ENCODE measurements around the gene ZFP36L2. TPM values are rescaled to one million over a fixed set of nuclear protein-coding genes. Genes with fewer than 3 reads are reported as not detected.

Gene ZFP36L2
- total RNA-seq, 5 donors from 2014 or later (not counting 1 experiment from before 2014, with no cell fraction given), result 329 to 974 (median 377) TPM

- Mint-ChIP-seq H3K27me3 (no peaks in the 10 kb centered on the region), H3K9me3 (no peaks in the 10 kb centered on the region), H3K4me1 (peaks cover 77 to 81% (median 80%) of the 10 kb centered on the region in 3 donors), H3K27ac (peak overlapping the region; percentile 97), H3K36me3 (peaks cover 5% of the 10 kb centered on the region), H3K4me3 (peak overlapping the region; percentile 17 to 77 (median 41))
- Histone ChIP-seq H3K27me3 (replicated peaks in 1 of 2; ENCODE audit: control insufficient read depth in 2 of 2, extremely low read depth in 1 of 2, insufficient read depth in 2 of 2, low read length in 1 of 2) (no peaks in the 10 kb centered on the region), H3K36me3 (ENCODE audit: control insufficient read depth in 2 of 2, extremely low read depth in 1 of 2, insufficient read depth in 1 of 2, low read length in 1 of 2) (no peaks in the 10 kb centered on the region), H3K4me1 (ENCODE audit: control insufficient read depth in 1 of 2, extremely low read depth in 1 of 2, insufficient read depth in 2 of 2, low read length in 2 of 2) (peaks cover 30 to 73% of the 10 kb centered on the region in 2 experiments), H3K27ac (ENCODE audit: low read length) (peak overlapping the region; percentile 100), H3K4me3 (ENCODE audit: control insufficient read depth in 1 of 2, extremely low read depth in 1 of 2, low read length in 1 of 2) (no peak overlapping the region), H3K9me3 (no peaks in the 10 kb centered on the region)
- no peak for ATAC-seq (replicated peaks in 1 of 4)
- DNase-seq, result no peak
- WGBS (ENCODE audit: insufficient coverage), result 77% methylated on average over 4 of the region's 7 CpGs
- ChIA-PET POLR2A (interaction anchor here (0.7 to 0.9 kb wide), 2 partner anchors 14 to 48 kb away, joined by 3 to 4 read pairs; partner anchors contain the start of gene ZFP36L2 (in 1 of the 2)), CTCF (interaction anchor here (0.8 to 1.3 kb wide), 3 partner anchors 14 to 46 kb away, joined by 3 read pairs; no protein-coding TSS in a partner anchor)
Measured at GRCh38 chr2:43178055-43178598, 48.3 kb downstream of the ZFP36L2 start.

GRCh38 chr2:43176449-43176848 is 50.0 kb downstream of the ZFP36L2 start:
- ATAC-seq (replicated peaks in 1 of 4) (no peak), DNase-seq (no peak)
- Mint-ChIP-seq H3K4me1 (peaks cover 87 to 89% (median 87%) of the 10 kb centered on the region in 3 donors), H3K27me3 (no peaks in the 10 kb centered on the region), H3K36me3 (peaks cover 3% of the 10 kb centered on the region), H3K27ac (peak overlapping the region; percentile 97), H3K4me3 (peak overlapping the region in 2 of 3 donors; percentile 6 to 77), H3K9me3 (no peaks in the 10 kb centered on the region)
- no peaks in the 10 kb centered on the region for H3K27me3 ChIP-seq (replicated peaks in 1 of 2; ENCODE audit: control insufficient read depth in 2 of 2, extremely low read depth in 1 of 2, insufficient read depth in 2 of 2, low read length in 1 of 2)
- no peaks in the 10 kb centered on the region for H3K9me3 ChIP-seq
- peaks cover 34 to 89% of the 10 kb centered on the region in 2 experiments for H3K4me1 ChIP-seq (ENCODE audit: control insufficient read depth in 1 of 2, extremely low read depth in 1 of 2, insufficient read depth in 2 of 2, low read length in 2 of 2)
- no peak overlapping the region for H3K4me3 ChIP-seq (ENCODE audit: control insufficient read depth in 1 of 2, extremely low read depth in 1 of 2, low read length in 1 of 2)
- H3K27ac ChIP-seq (ENCODE audit: low read length), result peak overlapping the region; percentile 100
- POLR2A ChIA-PET, result interaction anchor here (0.6 to 1.3 kb wide), 6 partner anchors 11 to 163 kb away, joined by 3 to 5 read pairs (median 4); no protein-coding TSS in a partner anchor
- no CpG with 5 or more reads among the region's 1 CpG for WGBS (ENCODE audit: insufficient coverage)
- no peaks in the 10 kb centered on the region for H3K36me3 ChIP-seq (ENCODE audit: control insufficient read depth in 2 of 2, extremely low read depth in 1 of 2, insufficient read depth in 1 of 2, low read length in 1 of 2)
- CTCF ChIA-PET, result interaction anchor here in 1 of 2 donors (0.6 to 1.2 kb wide), 4 partner anchors 15 to 44 kb away, joined by 3 to 16 read pairs (median 7); no protein-coding TSS in a partner anchor

DNA sequence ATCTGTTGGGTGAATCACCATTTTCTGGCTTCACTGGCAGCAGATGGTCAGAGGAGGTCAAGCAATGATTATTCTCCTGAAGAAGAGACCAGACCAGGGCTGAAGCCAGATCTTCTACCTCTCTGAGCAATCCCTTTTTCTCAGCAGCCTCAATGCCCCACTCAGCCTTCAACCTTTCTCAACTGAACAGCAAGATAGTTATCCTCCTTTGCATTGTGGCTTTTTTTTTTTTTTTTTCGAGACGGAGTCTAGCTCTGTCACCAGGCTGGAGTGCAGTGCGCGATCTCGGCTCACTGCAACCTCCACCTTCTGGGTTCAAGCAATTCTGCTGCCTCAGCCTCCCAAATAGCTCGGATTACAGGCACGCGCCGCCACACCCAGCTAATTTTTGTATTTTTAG is 50.5 kb downstream of the ZFP36L2 start:
- Histone ChIP-seq H3K9me3 (no peaks in the 10 kb centered on the region), H3K4me1 (ENCODE audit: control insufficient read depth in 1 of 2, extremely low read depth in 1 of 2, insufficient read depth in 2 of 2, low read length in 2 of 2) (peaks cover 39 to 93% of the 10 kb centered on the region in 2 experiments), H3K27ac (ENCODE audit: low read length) (peak overlapping the region; percentile 100), H3K36me3 (ENCODE audit: control insufficient read depth in 2 of 2, extremely low read depth in 1 of 2, insufficient read depth in 1 of 2, low read length in 1 of 2) (no peaks in the 10 kb centered on the region), H3K4me3 (ENCODE audit: control insufficient read depth in 1 of 2, extremely low read depth in 1 of 2, low read length in 1 of 2) (peak overlapping the region in 1 of 2 donors; percentile 2), H3K27me3 (replicated peaks in 1 of 2; ENCODE audit: control insufficient read depth in 2 of 2, extremely low read depth in 1 of 2, insufficient read depth in 2 of 2, low read length in 1 of 2) (no peaks in the 10 kb centered on the region)
- peak overlapping the region in 2 of 3 donors; percentile 31 to 77 for H3K4me3 Mint-ChIP-seq
- POLR2A ChIA-PET, result interaction anchor here (0.6 to 2.1 kb wide), 12 partner anchors 19 to 163 kb away, joined by 3 to 19 read pairs (median 5); no protein-coding TSS in a partner anchor
- WGBS (ENCODE audit: insufficient coverage), result 77% methylated on average over 7 of the region's 9 CpGs
- H3K9me3 Mint-ChIP-seq, result no peaks in the 10 kb centered on the region
- ATAC-seq (replicated peaks in 1 of 4) (no peak), DNase-seq (peak in 8 of 35 experiments; percentile 8 to 61 (median 33))
- peaks cover 87 to 88% (median 87%) of the 10 kb centered on the region in 3 donors for H3K4me1 Mint-ChIP-seq
- H3K27me3 Mint-ChIP-seq, result no peaks in the 10 kb centered on the region
- peak overlapping the region; percentile 97 for H3K27ac Mint-ChIP-seq
- no peaks in the 10 kb centered on the region for H3K36me3 Mint-ChIP-seq
- CTCF ChIA-PET, result interaction anchor here (0.6 to 2.7 kb wide), 9 partner anchors 19 to 308 kb away, joined by 3 to 26 read pairs (median 6); no protein-coding TSS in a partner anchor

- no peaks in the 10 kb centered on the region for H3K9me3 Mint-ChIP-seq
- DNase-seq, result peak in 1 of 35 experiments; percentile 13
- POLR2A ChIA-PET, result interaction anchor here (0.6 to 2.1 kb wide), 20 partner anchors 15 to 1051 kb away, joined by 3 to 22 read pairs (median 8); partner anchors contain the start of gene ZFP36L2 (in 1 of the 2)
Measured at GRCh38 chr2:43175020-43175441, 51.4 kb downstream of the ZFP36L2 start.

GRCh38 chr2:43174368-43174916 is 52.0 kb downstream of the ZFP36L2 start:
- ChIA-PET CTCF (interaction anchor here (0.6 to 2.7 kb wide), 14 partner anchors 10 to 55 kb away, joined by 3 to 26 read pairs (median 5); no protein-coding TSS in a partner anchor), POLR2A (interaction anchor here (0.6 to 2.1 kb wide), 21 partner anchors 14 to 1050 kb away, joined by 3 to 22 read pairs (median 8); partner anchors contain the start of gene ZFP36L2 (in 1 of the 2))
- ATAC-seq (replicated peaks in 1 of 4), result peak; percentile 73 to 83 (median 76)
- H3K4me1 ChIP-seq (ENCODE audit: control insufficient read depth in 1 of 2, extremely low read depth in 1 of 2, insufficient read depth in 2 of 2, low read length in 2 of 2), result peaks cover 53 to 99% of the 10 kb centered on the region in 2 experiments
- Mint-ChIP-seq H3K27me3 (no peaks in the 10 kb centered on the region), H3K27ac (peak overlapping the region; percentile 97), H3K4me1 (peaks cover 92 to 95% (median 95%) of the 10 kb centered on the region in 3 donors), H3K36me3 (no peaks in the 10 kb centered on the region), H3K9me3 (no peaks in the 10 kb centered on the region), H3K4me3 (peak overlapping the region; percentile 68 to 77 (median 74))
- H3K27ac ChIP-seq (ENCODE audit: low read length), result peak overlapping the region; percentile 100
- DNase-seq, result peak; percentile 64 to 91 (median 82)
- 0% methylated on average over 4 of the region's 9 CpGs for WGBS (ENCODE audit: insufficient coverage)
- peak overlapping the region in 1 of 2 donors; percentile 19 for H3K4me3 ChIP-seq (ENCODE audit: control insufficient read depth in 1 of 2, extremely low read depth in 1 of 2, low read length in 1 of 2)
- H3K36me3 ChIP-seq (ENCODE audit: control insufficient read depth in 2 of 2, extremely low read depth in 1 of 2, insufficient read depth in 1 of 2, low read length in 1 of 2), result no peaks in the 10 kb centered on the region
- no peaks in the 10 kb centered on the region for H3K27me3 ChIP-seq (replicated peaks in 1 of 2; ENCODE audit: control insufficient read depth in 2 of 2, extremely low read depth in 1 of 2, insufficient read depth in 2 of 2, low read length in 1 of 2)
- H3K9me3 ChIP-seq, result no peaks in the 10 kb centered on the region

More at GRCh38 chr2:43175020-43175441, 51.4 kb downstream of the ZFP36L2 start:
- no peaks in the 10 kb centered on the region for H3K27me3 ChIP-seq (replicated peaks in 1 of 2; ENCODE audit: control insufficient read depth in 2 of 2, extremely low read depth in 1 of 2, insufficient read depth in 2 of 2, low read length in 1 of 2)
- peak overlapping the region; percentile 100 for H3K27ac ChIP-seq (ENCODE audit: low read length)
- Mint-ChIP-seq H3K36me3 (no peaks in the 10 kb centered on the region), H3K27me3 (no peaks in the 10 kb centered on the region), H3K27ac (peak overlapping the region; percentile 97), H3K4me3 (peak overlapping the region; percentile 68 to 77 (median 74)), H3K4me1 (peaks cover 89 to 92% (median 92%) of the 10 kb centered on the region in 3 donors)
- CTCF ChIA-PET, result interaction anchor here (0.6 to 2.7 kb wide), 17 partner anchors 10 to 309 kb away, joined by 3 to 26 read pairs (median 4); no protein-coding TSS in a partner anchor
- peaks cover 48 to 99% of the 10 kb centered on the region in 2 experiments for H3K4me1 ChIP-seq (ENCODE audit: control insufficient read depth in 1 of 2, extremely low read depth in 1 of 2, insufficient read depth in 2 of 2, low read length in 2 of 2)
- WGBS (ENCODE audit: insufficient coverage), result no CpG with 5 or more reads among the region's 1 CpG
- H3K9me3 ChIP-seq, result no peaks in the 10 kb centered on the region
- H3K36me3 ChIP-seq (ENCODE audit: control insufficient read depth in 2 of 2, extremely low read depth in 1 of 2, insufficient read depth in 1 of 2, low read length in 1 of 2), result no peaks in the 10 kb centered on the region
- H3K4me3 ChIP-seq (ENCODE audit: control insufficient read depth in 1 of 2, extremely low read depth in 1 of 2, low read length in 1 of 2), result peak overlapping the region in 1 of 2 donors; percentile 19
- ATAC-seq (replicated peaks in 1 of 4), result peak in 1 of 4 experiments; percentile 5
